HG02840 (cell line): ENCODE data around the gene SYT14.
"Not testable (repeated sequence)": the region's sequence is repeated elsewhere in the genome, so short reads cannot be mapped to it uniquely, and the experiment has no call there.

Experiments used
- ATAC-seq: cut with Tn5 transposase; IDR thresholded peaks from one replicate; pipeline ENCODE4 v1.9.1; 2021; ENCODE audit warnings: mild to moderate bottlenecking, moderate library complexity, moderate number of reproducible peaks; ENCODE audit not compliant: unreplicated experiment, low FRiP score

Gene SYT14

DNA sequence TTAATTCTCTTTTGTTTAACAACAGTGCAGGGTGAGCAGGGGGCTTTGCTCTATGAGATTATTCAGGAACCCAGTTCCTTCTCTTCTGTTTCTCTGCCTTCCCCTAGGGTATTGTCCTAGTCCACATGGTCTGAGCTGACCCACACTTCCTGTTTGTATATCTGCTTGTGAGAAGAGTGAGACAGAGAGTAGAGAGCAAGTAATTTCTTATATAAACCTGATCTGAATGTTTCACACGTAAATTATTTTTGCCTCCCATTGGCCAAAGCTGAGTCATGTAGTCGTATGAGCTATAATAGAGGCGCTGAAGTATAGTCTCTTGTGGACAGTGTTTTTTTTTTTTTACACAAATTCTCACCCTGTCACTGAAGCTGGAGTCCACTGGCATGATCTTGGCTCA is 160.3 kb downstream of the SYT14 start:
- no peak for ATAC-seq

DNA sequence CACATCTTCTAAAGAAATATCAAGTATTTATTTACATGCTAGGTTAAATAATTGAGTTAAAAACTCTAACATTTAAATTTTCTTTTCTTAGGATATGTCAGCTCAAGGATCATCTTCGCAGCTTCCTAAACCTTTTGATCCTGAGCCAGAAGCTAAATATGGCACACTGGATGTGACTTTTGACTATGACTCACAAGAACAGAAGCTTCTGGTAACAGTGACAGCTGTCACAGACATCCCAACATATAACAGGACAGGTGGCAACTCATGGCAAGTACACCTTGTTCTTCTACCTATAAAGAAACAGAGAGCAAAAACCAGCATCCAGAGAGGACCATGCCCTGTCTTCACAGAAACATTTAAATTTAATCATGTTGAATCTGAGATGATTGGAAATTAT is 161.9 kb downstream of the SYT14 start:
- no peak for ATAC-seq

DNA sequence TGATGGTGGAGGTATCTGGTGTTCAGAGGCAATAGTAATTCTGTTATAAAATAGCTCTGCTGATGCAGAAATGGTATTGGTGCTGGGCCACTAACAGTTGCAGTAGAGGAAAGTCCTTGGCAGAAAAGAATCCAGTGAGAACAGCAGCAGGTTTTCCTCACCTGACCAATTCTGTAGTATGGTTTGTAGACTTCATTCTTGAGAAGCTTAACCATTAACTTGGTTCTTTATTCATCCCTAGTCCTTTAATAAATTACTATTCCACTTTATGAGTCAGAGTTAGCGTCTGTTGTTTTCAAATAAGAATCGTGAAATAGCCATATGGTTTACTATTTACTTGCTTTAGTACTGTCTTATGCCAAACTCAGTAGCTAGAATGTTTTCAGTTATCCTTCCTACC is 166.1 kb downstream of the SYT14 start:
- ATAC-seq = no peak

DNA sequence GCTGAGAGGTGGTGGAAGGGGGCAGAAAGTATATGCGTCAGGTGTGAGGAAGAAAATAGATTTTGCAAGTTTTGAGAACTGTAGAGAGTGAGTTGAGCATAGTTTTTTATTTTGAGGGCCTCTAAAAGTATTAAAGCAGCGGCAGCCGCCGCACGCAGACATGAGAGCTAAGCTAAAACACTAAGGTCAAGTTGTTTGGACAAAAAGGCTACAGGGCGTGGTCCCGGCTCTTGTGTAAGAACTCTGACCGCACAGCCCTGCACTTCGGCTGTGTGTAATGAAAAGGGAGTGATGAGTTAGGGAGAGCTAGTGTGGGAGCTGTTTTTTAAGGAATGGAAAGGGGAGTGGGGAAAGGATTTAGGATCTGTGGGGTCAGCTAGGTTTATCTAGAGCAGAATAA is 174.9 kb downstream of the SYT14 start:
- not testable (repeated sequence) for ATAC-seq

DNA sequence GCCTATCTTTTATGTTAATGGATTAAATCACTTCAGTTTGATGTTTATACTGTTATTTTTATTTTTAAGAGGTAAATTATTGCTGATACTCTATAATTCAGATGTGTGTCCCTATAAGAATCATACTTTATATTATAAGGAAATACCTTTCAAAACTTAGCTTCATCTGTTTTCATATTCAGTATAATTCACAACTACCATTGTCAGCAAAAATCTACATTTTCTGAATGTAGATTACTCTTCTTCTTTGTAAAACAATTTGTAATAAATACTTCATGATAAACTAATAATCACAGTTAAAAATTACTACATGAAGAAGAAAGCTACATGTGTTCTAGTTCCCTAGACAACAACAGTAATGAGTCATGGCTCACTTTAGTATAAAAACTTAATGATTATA is 179.2 kb downstream of the SYT14 start:
- ATAC-seq = no peak

DNA sequence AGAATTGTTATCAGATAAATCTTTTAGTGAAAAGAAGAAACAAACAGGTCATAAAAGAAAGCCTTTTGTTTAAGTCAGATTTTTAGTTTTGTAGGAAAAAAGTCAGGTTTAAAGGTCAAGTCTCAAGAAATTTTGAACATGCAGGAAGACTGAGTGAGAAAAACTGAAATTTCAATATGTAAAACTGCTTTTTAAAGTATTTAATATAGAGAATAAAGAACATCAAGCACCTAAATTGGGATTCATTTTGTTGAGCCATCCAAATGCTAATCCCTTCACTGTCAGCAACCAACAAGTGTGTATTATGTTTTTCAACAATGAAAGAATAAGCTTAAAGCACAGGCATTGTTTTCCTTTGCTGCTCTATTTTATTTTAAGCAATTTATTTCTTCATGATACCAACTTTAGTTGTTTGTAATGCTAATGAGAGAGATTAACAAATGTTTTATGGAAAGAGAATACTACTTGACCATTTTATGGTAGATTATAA is 179.7 kb downstream of the SYT14 start:
- ATAC-seq = no peak

DNA sequence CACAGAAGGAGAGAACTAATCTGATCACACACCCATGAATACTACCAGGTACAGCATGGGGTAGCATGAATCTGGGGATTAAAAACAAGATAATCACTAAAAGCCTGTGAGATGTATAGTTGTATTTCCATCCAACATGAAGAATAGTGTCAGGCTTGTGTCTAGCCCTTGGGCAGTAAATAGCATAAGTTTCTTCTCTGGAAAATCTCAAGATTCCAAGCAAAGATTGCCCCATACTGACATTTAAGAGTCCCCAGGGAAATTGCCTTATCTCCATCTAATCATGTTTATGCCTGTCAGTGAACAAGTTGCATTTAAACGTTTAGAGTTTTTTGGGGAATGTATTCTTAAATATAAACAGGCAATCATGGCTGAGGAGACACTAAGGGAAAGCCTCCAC is 185.4 kb downstream of the SYT14 start:
- ATAC-seq = no peak

DNA sequence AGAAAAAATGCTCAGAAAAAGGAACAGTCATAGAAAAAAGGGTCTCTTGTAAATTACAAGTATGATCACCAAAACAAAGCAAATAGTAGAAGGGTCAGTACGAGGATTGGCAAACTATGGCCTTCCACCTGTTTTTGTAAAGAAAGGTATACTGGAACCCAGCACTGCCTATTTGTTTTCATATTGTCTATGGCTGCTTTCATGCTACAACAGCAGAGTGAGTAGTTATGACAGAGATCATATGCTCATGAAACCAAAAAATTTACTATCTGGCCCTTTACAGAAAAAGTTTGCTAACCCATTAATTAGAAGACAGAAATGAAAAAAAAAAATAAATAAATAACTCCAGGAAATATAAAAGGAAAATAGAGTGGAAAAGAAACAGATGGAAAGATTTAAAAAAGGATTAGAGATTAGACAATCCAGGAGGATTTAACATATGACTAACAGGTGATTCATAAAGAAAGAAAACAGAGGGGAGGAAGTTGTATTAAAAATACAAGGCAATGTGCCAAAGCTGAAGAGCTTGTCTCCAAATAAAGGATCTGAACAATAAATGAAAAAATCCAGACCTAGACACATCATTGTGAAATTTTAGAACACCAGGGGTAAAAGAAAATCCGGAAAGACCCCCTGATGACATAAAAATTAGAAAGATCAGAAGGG is 186.0 kb downstream of the SYT14 start:
- no peak for ATAC-seq

DNA sequence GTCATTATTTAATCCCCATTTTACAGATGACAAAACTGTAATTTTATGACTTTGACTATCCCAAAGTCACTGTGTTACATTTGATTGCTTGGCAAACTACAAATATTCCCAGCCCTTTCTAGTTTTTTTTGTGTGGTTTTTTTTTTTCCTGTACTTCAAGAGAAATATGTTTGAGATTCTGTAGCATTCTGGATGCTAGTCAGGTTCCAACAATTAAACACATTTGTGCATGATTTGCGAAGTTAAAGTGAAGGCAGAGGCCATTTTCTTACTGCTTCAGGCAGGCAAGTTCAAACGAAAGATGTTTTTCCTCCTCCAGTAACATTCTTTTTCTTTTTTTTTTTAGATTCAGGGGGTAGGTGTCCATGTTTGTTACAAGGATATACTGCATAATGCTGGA is 186.7 kb downstream of the SYT14 start:
- ATAC-seq = no peak

DNA sequence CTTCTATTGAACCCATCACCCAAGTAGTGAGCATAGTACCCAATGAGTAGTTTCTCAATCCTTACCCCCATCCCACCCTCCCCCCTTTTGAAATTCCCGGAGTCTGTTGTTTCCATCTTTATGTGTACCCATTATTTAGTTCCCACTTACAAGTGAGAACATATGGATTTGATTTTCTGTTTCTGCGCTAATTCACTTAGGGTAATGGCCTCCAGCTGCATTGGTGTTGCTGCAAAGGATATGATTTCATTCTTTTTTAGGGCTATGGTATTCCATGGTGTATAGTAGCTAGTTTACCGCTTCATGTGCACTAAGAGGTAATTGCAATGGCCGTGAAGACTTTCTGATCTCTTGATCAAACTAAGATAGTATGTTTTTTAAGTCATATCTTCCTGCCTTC is 187.1 kb downstream of the SYT14 start:
- no peak for ATAC-seq

DNA sequence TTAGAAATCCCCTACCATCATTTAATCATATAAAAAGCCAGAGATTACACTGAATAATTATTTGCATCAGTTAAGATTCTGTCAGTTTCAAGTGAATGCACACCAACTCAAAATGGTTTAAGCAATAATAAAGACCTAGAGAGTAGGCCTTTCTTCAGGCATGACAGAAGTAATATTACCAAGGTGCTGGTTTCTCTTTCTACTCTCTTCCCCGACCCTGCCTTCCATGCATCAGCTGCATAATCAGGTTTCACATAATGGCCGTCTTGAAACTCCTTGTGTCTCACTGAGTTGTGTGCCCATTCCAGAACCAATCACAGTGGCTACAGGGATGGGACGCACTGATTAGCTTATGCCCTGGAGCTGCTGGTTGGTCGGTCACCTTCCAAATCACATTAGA is 191.1 kb downstream of the SYT14 start:
- ATAC-seq = no peak

DNA sequence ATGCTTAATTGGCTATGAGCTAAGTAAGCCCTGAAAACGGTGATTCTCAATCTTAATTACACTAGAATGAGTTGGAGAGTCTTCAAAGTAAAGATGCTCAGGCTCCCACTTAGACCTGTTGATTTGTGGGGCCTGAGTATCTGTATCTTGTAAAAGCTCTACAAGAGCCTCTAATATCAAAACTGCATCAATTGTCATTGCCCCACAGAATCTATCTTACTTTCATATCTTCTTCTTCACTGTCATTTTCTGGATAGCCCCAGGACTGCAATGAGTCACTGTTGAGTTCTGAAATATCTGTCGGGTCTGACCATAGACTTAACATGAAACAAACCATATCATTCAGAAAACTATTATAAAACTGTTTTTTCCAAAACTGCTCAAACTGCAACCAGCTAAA is 191.7 kb downstream of the SYT14 start:
- ATAC-seq = no peak

DNA sequence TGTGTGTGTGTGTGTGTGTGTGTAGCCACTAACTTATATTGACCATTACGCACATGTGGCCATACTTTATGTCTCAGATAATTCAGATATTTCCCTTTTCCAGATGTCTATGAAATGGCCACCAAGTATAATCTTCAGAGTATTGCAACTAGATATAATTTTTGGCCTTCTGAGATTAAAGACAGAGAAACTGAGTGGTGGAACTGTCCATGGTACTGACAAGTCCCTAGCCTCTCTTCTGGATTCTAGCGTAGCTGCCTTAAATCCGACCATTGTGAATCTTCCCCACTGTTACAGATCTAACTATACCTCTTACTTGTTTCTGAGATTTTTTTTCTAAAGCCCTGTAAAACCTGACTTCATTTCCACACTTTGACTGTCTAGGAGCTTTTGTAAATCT is 194.6 kb downstream of the SYT14 start:
- no peak for ATAC-seq

DNA sequence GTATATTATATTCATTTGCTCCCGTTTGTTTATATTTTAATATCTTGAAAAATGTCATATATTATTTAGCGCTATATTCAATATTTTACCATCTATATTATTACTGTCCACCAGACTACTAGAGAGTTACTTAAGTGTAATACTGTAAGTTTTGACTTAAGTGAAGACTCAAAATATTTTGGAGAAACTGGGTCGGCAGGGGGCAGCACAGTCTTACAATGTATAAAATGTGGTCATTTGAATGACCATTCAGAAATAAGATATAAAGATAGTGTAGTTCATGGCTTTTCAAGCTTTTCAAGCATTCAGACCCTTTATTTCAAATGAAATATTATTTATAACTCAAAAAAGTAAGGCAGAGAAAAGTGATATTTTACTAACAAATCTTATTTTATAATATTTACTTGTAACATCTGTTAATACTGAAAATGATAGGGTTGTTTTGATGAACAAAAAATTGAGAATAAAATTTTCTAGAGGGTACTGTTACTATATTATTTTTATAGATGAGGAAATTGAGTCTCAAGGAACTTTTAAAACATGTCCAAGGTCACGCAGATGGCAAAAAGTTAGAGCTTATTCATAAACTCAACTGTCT is 205.5 kb downstream of the SYT14 start:
- ATAC-seq = no peak

DNA sequence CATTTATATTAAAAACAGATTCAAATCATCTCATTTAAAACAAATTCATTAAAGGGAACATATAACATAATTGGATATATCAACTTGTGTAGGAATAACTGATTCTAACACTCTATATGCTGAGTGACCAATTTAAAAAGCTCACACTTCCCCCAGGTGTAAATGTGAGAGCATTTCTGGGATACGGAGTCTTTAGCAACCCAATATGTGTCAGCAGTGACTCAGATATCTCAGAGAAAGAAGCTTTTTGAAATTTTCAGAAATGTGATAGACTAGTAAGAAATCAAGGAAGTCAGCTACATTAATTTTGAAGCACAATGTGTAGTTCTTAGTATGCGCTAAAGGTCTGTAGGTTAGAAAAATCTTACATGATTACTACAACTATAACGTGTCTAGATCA is 206.7 kb downstream of the SYT14 start:
- no peak for ATAC-seq

DNA sequence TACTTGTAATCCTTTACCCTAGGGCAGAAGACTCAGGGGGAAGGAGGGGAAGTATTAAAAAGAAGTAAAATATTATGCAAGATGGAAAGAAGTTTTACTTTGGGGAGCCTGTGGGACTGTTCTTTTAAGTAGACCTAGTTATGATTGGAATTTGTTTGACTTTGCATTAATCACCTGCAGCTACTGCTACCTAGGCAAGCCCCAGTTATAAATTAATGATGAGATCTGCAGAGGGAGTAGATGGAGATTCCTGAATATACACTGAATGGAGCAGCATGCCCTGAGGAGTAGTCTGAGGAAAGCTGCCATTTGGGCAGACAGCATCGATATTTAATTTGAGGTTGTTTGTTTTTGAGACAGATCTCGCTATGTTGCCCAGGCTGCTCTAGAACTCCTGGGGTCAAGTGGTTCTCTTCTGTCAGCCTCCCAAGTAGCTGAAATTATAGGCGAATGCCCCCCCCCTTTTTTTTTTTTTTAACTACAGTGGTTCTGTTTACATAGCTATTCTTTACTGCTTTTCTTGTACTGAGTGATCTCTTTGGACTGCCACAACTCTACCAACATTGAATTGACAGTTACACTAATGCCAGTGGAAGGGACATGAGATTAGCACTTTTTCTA is 213.1 kb downstream of the SYT14 start:
- ATAC-seq = no peak

DNA sequence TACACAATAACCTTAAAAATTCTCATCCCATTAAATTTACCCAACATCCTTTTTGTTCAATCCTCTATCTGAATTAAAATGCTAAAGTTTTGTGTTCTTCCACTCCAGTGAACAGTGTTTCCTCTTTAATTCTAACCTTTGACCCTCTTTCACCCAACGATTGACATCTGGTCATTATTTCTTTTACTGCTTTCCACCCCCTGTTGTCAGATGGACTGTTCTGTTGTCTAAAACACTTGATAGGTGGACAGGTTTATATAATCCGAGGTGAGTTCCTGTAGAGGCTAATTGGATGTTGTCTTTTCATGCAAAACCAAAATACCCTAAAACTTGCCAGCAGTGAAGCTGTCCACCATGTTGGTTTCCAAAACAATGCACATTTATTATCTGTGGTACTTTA is 221.2 kb downstream of the SYT14 start:
- ATAC-seq = no peak

DNA sequence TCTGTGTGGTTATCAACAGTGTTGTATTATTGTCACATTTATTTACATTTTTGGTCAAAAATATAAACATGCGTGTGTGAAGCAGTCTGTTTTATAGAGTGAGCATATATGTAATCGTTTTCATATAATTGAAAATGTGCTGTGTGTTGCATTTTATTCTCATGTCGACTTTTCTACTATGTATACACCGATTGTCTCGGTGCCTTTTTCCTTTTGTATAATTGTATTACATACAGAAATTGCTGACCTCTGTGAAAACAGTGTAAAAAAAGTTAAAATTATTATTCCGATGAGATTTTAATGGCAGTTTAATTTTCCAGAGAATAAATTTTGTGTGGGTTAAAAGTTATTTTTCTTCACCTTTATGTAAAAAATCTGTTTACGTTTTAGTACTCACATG is 232.2 kb downstream of the SYT14 start:
- no peak for ATAC-seq

DNA sequence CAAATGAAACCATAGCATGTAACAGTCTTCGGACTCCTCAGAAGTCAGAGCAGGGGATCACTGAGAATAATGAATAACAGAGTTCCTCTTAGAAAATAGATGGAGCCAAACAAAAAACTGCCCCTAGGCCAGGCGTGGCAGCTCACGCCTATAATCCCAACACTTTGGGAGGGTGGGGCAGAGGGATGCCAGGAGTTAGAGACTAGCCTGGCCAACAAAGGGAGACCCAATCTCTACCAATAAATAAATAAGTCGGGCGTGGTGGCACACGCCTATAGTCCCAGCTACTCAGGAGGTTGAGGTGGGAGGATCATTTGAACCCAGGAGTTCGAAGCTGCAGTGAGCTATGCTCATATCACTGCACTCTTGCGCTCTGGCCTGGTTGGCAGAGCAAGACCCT is 236.1 kb downstream of the SYT14 start:
- ATAC-seq = no peak

DNA sequence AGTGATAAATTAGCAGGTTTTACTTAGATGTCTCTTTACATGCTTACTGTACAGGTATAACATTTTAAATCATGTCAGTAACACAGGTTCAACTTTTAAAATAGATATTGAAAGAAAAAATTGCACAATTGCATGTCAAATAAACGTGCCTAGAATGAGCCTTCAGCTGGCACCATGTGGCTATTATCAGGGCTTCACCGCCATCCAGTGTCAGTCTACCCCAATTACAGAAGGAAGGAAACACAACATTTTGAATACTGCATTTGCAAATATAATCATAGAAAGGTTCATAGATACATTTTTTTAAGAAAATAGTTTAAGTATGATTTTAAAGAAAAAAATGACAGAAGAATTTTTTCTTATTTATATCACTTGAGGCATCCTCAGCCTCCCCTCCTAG is 247.0 kb downstream of the SYT14 start:
- ATAC-seq = no peak

DNA sequence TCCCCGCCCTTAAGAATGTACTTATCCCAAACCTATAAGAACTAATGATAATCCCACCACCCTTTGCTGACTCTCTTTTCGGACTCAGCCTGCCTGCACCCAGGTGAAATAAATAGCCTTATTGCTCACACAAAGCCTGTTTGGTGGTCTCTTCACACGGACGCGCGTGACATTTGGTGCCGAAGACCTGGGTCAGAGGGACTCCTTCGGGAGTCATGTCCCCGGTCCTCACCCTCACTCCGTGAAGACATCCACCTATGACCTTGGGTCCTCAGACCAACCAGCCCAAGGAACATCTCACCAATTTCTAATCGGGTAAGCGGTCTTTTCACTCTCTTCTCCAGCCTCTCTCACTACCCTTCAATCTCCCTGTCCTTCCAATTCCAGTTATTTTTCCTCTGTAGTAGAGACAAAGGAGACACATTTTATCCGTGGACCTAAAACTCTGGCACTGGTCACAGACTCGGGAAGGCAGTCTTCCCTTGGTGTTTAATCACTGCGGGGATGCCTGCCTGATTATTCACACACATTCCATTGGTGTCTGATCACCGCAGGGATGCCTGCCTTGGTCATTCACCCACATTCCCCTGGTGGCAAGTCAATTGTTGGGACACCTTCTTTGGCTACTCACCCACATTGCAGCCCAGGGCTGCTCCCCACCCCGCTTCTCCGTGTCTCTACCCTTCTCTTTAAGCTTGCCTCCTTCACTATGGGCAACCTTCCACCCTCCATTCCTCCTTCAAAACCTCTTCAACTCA is 250.0 kb downstream of the SYT14 start:
- ATAC-seq = not testable (repeated sequence)
